Stomach (tissue), 4 donors: Measurements from ENCODE around the gene MAS1L.

Experiments used
- EP300 ChIP-seq: sonication (generic); formaldehyde crosslinking; IDR thresholded peaks from one replicate; pipeline ENCODE4 v1.6.1; 2017; ENCODE audit warnings: antibody characterized with exemption
- POLR2A ChIP-seq, 4 donors: fragments of 450-650 bp; IDR thresholded peaks; one replicate each; pipeline ENCODE4 v1.6.1; 2016; ENCODE audit warnings: antibody characterized with exemption in 4 of 4, control low read depth in 2 of 4, mild to moderate bottlenecking in 1 of 4, moderate library complexity in 1 of 4
- POLR2AphosphoS5 ChIP-seq, 3 donors: sonication (generic); formaldehyde crosslinking; IDR thresholded peaks; one replicate each; pipeline ENCODE4 v1.6.1; 2016; ENCODE audit warnings: antibody characterized with exemption in 3 of 3
- TF ChIP-seq, protein P1 (sequence below), 7 experiments: fragments of 450-650 bp in 4 of 7; fragments of 200-600 bp in 3 of 7; sonication (generic) in 3 of 7; IDR thresholded peaks; one replicate each; pipeline ENCODE4 v1.5.1; 2016 to 2019; ENCODE audit warnings: antibody characterized with exemption in 7 of 7, control low read depth in 2 of 7, mild to moderate bottlenecking in 1 of 7

- TF ChIP-seq, protein P1, sequence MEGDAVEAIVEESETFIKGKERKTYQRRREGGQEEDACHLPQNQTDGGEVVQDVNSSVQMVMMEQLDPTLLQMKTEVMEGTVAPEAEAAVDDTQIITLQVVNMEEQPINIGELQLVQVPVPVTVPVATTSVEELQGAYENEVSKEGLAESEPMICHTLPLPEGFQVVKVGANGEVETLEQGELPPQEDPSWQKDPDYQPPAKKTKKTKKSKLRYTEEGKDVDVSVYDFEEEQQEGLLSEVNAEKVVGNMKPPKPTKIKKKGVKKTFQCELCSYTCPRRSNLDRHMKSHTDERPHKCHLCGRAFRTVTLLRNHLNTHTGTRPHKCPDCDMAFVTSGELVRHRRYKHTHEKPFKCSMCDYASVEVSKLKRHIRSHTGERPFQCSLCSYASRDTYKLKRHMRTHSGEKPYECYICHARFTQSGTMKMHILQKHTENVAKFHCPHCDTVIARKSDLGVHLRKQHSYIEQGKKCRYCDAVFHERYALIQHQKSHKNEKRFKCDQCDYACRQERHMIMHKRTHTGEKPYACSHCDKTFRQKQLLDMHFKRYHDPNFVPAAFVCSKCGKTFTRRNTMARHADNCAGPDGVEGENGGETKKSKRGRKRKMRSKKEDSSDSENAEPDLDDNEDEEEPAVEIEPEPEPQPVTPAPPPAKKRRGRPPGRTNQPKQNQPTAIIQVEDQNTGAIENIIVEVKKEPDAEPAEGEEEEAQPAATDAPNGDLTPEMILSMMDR (IDR thresholded peaks at IDR 0.05), result no peak
- TF ChIP-seq EP300 (no peak), POLR2AphosphoS5 (IDR thresholded peaks at IDR 0.05) (no peak), POLR2A (IDR thresholded peaks at IDR 0.05) (no peak)
These were observed 32.5 kb upstream of the MAS1L start for GRCh38 chr6:29520232-29520631.
